ENCODE measurements around the gene CARD9. TPM values are rescaled to one million over a fixed set of nuclear protein-coding genes. Genes with fewer than 3 reads are reported as not detected.

CARD9 gene
- total and polyA plus RNA-seq, 8 donors: 0.92 to 8.2 (median 1.3) TPM; not detected in 1

GRCh38 chr9:136341042-136341655 is 32.3 kb downstream of the CARD9 start:
- H3K27me3 ChIP-seq: no peaks in the 10 kb centered on the region
- intact Hi-C loops (cut with DNase I; ENCODE audit: low total_unique reads): no loop called here
- DNase-seq: peak in 1 of 2 donors; percentile 41
- no peak overlapping the region for H3K4me3 ChIP-seq
- peaks cover 0 to 45% (median 26%) of the 10 kb centered on the region in 4 donors for H3K36me3 ChIP-seq
- WGBS, 5 donors: 68 to 88% (median 78%) methylated on average over 9 to 18 of the region's 18 CpGs
- H3K9me3 ChIP-seq: no peaks in the 10 kb centered on the region
- H3K4me1 ChIP-seq: peaks cover 32 to 54% (median 47%) of the 10 kb centered on the region in 4 donors
- no peak overlapping the region for H3K27ac ChIP-seq
- no peak for TF ChIP-seq EP300 (IDR thresholded peaks at IDR 0.05)
- peak in 1 of 3 donors; percentile 22 for TF ChIP-seq POLR2AphosphoS5 (IDR thresholded peaks at IDR 0.05)

DNA sequence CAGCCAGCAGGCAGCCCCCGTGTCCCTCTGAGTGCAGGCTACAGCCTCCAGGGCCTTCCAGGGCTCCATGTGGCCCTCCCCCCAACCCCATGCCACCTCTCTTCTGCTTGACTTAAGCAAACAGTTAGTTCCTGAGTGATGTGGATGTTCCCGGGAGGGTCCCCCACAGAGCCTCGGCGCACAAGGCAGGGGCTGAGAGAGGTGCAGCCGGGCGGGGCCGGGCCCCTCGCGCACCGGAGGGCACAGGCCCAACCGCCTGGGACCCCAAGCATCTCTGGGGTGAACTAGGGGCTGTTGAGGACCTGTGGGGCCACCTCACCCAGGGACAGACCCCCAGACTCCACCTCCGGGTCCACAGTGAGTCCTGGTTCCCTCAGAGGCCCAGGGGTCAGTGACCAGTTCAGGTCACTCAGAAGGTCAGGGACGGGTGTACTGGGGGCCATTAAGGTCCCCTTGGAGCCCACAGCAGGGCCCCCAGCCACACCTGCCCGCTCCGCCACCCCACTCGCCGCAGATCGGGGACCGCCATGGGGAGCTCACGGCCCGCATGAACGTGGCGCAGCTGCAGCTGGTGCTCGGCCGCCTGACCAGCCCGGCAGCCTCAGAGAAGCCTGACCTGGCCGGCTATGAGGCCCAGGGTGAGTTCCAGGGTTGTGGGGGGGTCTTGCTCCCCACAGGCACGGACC is 33.0 kb downstream of the CARD9 start:
- intact Hi-C loops (cut with DNase I; ENCODE audit: low total_unique reads): no loop called here
- H3K9me3 ChIP-seq: no peaks in the 10 kb centered on the region
- peaks cover 25 to 47% (median 41%) of the 10 kb centered on the region in 4 donors for H3K4me1 ChIP-seq
- no peak overlapping the region for H3K27ac ChIP-seq
- no peak overlapping the region for H3K4me3 ChIP-seq
- peaks cover 0 to 51% (median 30%) of the 10 kb centered on the region in 4 donors for H3K36me3 ChIP-seq
- no peaks in the 10 kb centered on the region for H3K27me3 ChIP-seq
- WGBS, 5 donors: 90 to 95% (median 94%) methylated on average over 10 to 28 of the region's 28 CpGs
- TF ChIP-seq EP300 (IDR thresholded peaks at IDR 0.05): no peak
- TF ChIP-seq, protein P1, sequence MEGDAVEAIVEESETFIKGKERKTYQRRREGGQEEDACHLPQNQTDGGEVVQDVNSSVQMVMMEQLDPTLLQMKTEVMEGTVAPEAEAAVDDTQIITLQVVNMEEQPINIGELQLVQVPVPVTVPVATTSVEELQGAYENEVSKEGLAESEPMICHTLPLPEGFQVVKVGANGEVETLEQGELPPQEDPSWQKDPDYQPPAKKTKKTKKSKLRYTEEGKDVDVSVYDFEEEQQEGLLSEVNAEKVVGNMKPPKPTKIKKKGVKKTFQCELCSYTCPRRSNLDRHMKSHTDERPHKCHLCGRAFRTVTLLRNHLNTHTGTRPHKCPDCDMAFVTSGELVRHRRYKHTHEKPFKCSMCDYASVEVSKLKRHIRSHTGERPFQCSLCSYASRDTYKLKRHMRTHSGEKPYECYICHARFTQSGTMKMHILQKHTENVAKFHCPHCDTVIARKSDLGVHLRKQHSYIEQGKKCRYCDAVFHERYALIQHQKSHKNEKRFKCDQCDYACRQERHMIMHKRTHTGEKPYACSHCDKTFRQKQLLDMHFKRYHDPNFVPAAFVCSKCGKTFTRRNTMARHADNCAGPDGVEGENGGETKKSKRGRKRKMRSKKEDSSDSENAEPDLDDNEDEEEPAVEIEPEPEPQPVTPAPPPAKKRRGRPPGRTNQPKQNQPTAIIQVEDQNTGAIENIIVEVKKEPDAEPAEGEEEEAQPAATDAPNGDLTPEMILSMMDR (IDR thresholded peaks at IDR 0.05): no peak
- DNase-seq: no peak

- no peaks in the 10 kb centered on the region for H3K27me3 ChIP-seq
Observed at GRCh38 chr9:136339958-136340310, 33.5 kb downstream of the CARD9 start.

DNA sequence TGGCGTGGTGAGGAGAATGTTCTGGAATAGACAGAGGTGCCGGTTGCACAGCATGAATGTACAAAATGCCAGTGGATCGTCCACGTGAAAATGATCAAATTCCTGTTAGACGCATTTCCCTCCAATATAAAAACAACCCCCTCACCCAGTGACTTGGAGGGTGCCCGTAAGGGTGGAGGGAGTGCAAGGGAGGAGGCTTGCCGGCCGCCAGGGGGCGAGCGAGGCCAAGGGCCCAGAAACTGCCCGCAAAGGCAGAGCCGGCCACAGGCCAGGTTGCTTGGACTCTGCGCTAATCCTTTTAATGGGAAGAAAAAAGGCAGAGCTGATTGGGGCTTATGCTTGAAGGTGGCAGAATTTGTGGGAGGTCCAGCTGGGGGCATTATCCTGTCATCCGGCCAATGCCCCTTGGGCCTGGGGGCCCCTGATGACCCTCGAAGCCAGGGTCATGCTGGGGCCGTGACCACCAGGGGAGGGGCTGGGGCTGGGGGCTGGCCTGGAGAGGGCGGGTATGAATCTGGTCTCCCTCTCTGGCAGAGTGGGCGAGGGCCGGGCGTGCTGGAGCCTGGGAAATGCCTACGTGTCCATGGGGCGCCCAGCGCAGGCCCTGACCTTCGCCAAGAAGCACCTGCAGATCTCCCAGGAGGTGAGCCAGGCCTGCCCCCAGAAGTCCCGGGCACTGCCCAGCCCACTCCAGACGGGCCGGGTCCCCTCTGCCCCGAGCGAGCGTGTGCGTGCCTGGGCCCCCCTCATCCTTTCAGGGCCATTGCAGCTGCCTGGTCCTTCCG is 34.1 kb downstream of the CARD9 start:
- Histone ChIP-seq H3K4me3 (no peak overlapping the region), H3K36me3 (peaks cover 0 to 51% (median 36%) of the 10 kb centered on the region in 4 donors), H3K4me1 (peaks cover 22 to 38% (median 32%) of the 10 kb centered on the region in 4 donors), H3K27ac (no peak overlapping the region), H3K27me3 (no peaks in the 10 kb centered on the region), H3K9me3 (no peaks in the 10 kb centered on the region)
- intact Hi-C loops (cut with DNase I; ENCODE audit: low total_unique reads): loop anchor here (10.0 kb wide), 1 partner anchor 65 kb away; the partner anchor contains the start of gene SNAPC4
- TF ChIP-seq, protein P1 (IDR thresholded peaks at IDR 0.05): peak in 6 of 7 experiments; percentile 19 to 92 (median 88)
- TF ChIP-seq POLR2AphosphoS5 (IDR thresholded peaks at IDR 0.05) (peak in 1 of 3 donors; percentile 58), POLR2A (IDR thresholded peaks at IDR 0.05) (no peak), EP300 (IDR thresholded peaks at IDR 0.05) (no peak)
- WGBS, 5 donors: 62 to 68% (median 67%) methylated on average over 23 to 32 of the region's 32 CpGs
- peak; percentile 85 to 90 for DNase-seq

More at GRCh38 chr9:136339958-136340310, 33.5 kb downstream of the CARD9 start:
- no peak overlapping the region for H3K4me3 ChIP-seq
- no peak for DNase-seq
- 82 to 94% (median 92%) methylated on average over 7 to 12 of the region's 12 CpGs for WGBS, 5 donors
- peaks cover 22 to 42% (median 35%) of the 10 kb centered on the region in 4 donors for H3K4me1 ChIP-seq
- H3K36me3 ChIP-seq: peaks cover 0 to 51% (median 33%) of the 10 kb centered on the region in 4 donors
- no peak overlapping the region for H3K27ac ChIP-seq
- intact Hi-C loops (cut with DNase I; ENCODE audit: low total_unique reads): loop anchor here (10.0 kb wide), 1 partner anchor 65 kb away; the partner anchor contains the start of gene SNAPC4
- H3K9me3 ChIP-seq: no peaks in the 10 kb centered on the region
- TF ChIP-seq POLR2AphosphoS5 (IDR thresholded peaks at IDR 0.05): no peak
- TF ChIP-seq, protein P1 (IDR thresholded peaks at IDR 0.05): no peak
- no peak for TF ChIP-seq EP300 (IDR thresholded peaks at IDR 0.05)
- no peak for TF ChIP-seq POLR2A (IDR thresholded peaks at IDR 0.05)

Measured in stomach (tissue), 9 donors.